Loucy (cell line): ENCODE data around the gene TSHR.

Experiments
- H2AFZ ChIP-seq: fragments of 200-600 bp; sonication (generic); 2 replicates; pipeline ENCODE4 v1.6.0; 2016; ENCODE audit warnings: antibody characterized with exemption, mild to moderate bottlenecking, low read length, moderate library complexity
- H3F3A ChIP-seq: fragments of 200-600 bp; 2 replicates; pipeline ENCODE4 v1.6.0; 2016; ENCODE audit warnings: antibody characterized with exemption, low read depth, mild to moderate bottlenecking
- H3K27me3 ChIP-seq: fragments of 200-600 bp; sonication (generic); 2 replicates; pipeline ENCODE4 v1.6.1; 2014; ENCODE audit warnings: low read length, mild to moderate bottlenecking; ENCODE audit not compliant: insufficient read depth, poor library complexity, severe bottlenecking
- H3K36me3 ChIP-seq: fragments of 200-600 bp; sonication (generic); 2 replicates; pipeline ENCODE4 v1.6.1; 2016; ENCODE audit warnings: low read length; ENCODE audit not compliant: insufficient read depth
- H3K4me1 ChIP-seq: fragments of 200-600 bp; sonication (generic); 2 replicates; pipeline ENCODE4 v1.5.1; 2014; ENCODE audit warnings: low read length, mild to moderate bottlenecking; ENCODE audit not compliant: insufficient read depth, poor library complexity, severe bottlenecking
- H3K4me2 ChIP-seq: fragments of 200-600 bp; sonication (generic); 2 replicates; pipeline ENCODE4 v1.6.0; 2014; ENCODE audit warnings: antibody characterized with exemption, low read length, low read depth, mild to moderate bottlenecking; ENCODE audit not compliant: poor library complexity, severe bottlenecking
- H3K4me3 ChIP-seq: fragments of 200-600 bp; sonication (generic); 2 replicates; pipeline ENCODE4 v1.5.1; 2014; ENCODE audit warnings: low read length, mild to moderate bottlenecking, mixed read lengths; ENCODE audit not compliant: poor library complexity, severe bottlenecking
- H3K79me2 ChIP-seq: fragments of 200-600 bp; sonication (generic); 2 replicates; pipeline ENCODE4 v1.6.1; 2014; ENCODE audit warnings: low read length; ENCODE audit not compliant: insufficient read depth
- H3K9ac ChIP-seq: fragments of 200-600 bp; sonication (generic); 2 replicates; pipeline ENCODE4 v1.6.0; 2014; ENCODE audit warnings: mild to moderate bottlenecking, low read depth, low read length, moderate library complexity; ENCODE audit not compliant: poor library complexity, severe bottlenecking
- H3K9me2 ChIP-seq: fragments of 200-600 bp; sonication (generic); replicated peaks from 2 replicates; pipeline ENCODE4 v1.6.1; 2016; ENCODE audit warnings: low read depth, low read length, mixed read lengths
- H3K9me3 ChIP-seq: fragments of 200-600 bp; sonication (generic); 2 replicates; pipeline ENCODE4 v1.6.1; 2014; ENCODE audit warnings: mild to moderate bottlenecking, antibody characterized with exemption, low read length, low read depth; ENCODE audit not compliant: insufficient read depth
- H4K20me1 ChIP-seq: fragments of 200-600 bp; sonication (generic); 2 replicates; pipeline ENCODE4 v1.6.0; 2014; ENCODE audit warnings: antibody characterized with exemption, low read length, mild to moderate bottlenecking; ENCODE audit not compliant: insufficient read depth, poor library complexity, severe bottlenecking
- CTCF ChIP-seq: fragments of 200-600 bp; sonication (generic); conservative IDR thresholded peaks from 2 replicates; pipeline ENCODE4 v1.5.1; 2014; ENCODE audit warnings: mild to moderate bottlenecking, antibody characterized with exemption, low read length
- EZH2phosphoT487 ChIP-seq: fragments of 200-600 bp; IDR thresholded peaks from 2 replicates; pipeline ENCODE4 v1.6.1; 2018; ENCODE audit warnings: antibody characterized with exemption, mild to moderate bottlenecking, moderate library complexity, borderline replicate concordance

Gene TSHR

GRCh38 chr14:80965037-80965436, 9.6 kb downstream of the TSHR start:
- no peaks in the 10 kb centered on the region for H3K9me3 ChIP-seq
- no peaks in the 10 kb centered on the region for H3K36me3 ChIP-seq
- peaks cover 2% of the 10 kb centered on the region for H3K4me1 ChIP-seq
- H3K4me2 ChIP-seq: no peak overlapping the region
- H3K9ac ChIP-seq: no peak overlapping the region
- no peak overlapping the region for H3K4me3 ChIP-seq
- no peaks in the 10 kb centered on the region for H3K27me3 ChIP-seq
- no peaks in the 10 kb centered on the region for H3K9me2 ChIP-seq
- TF ChIP-seq CTCF (no peak), EZH2phosphoT487 (no peak)
- H3F3A ChIP-seq: no peaks in the 10 kb centered on the region
- H3K79me2 ChIP-seq: no peaks in the 10 kb centered on the region
- no peaks in the 10 kb centered on the region for H4K20me1 ChIP-seq
- no peak overlapping the region for H2AFZ ChIP-seq

GRCh38 chr14:80973931-80974641, 18.7 kb downstream of the TSHR start:
- H3K9ac ChIP-seq: no peak overlapping the region
- peaks cover 26% of the 10 kb centered on the region for H3K4me1 ChIP-seq
- no peaks in the 10 kb centered on the region for H3K9me2 ChIP-seq
- no peaks in the 10 kb centered on the region for H3K79me2 ChIP-seq
- H3K4me3 ChIP-seq: no peak overlapping the region
- H3K9me3 ChIP-seq: no peaks in the 10 kb centered on the region
- TF ChIP-seq EZH2phosphoT487 (no peak), CTCF (no peak)
- H3K4me2 ChIP-seq: no peak overlapping the region
- no peaks in the 10 kb centered on the region for H4K20me1 ChIP-seq
- H3K36me3 ChIP-seq: no peaks in the 10 kb centered on the region
- H2AFZ ChIP-seq: no peak overlapping the region
- H3F3A ChIP-seq: peaks cover 4% of the 10 kb centered on the region
- no peaks in the 10 kb centered on the region for H3K27me3 ChIP-seq

- no peak overlapping the region for H2AFZ ChIP-seq
- TF ChIP-seq CTCF (no peak), EZH2phosphoT487 (no peak)
Observed at GRCh38 chr14:80974679-80975078, 19.3 kb downstream of the TSHR start.

More at GRCh38 chr14:80974679-80975078, 19.3 kb downstream of the TSHR start:
- Histone ChIP-seq H3K9ac (no peak overlapping the region), H3K79me2 (no peaks in the 10 kb centered on the region), H3K27me3 (no peaks in the 10 kb centered on the region), H3K4me2 (no peak overlapping the region), H3K4me3 (no peak overlapping the region), H3K9me2 (no peaks in the 10 kb centered on the region), H3K36me3 (no peaks in the 10 kb centered on the region), H3K9me3 (no peaks in the 10 kb centered on the region), H4K20me1 (no peaks in the 10 kb centered on the region), H3K4me1 (peaks cover 32% of the 10 kb centered on the region), H3F3A (peaks cover 5% of the 10 kb centered on the region)
